HG03378 (cell line): ENCODE data around the gene CACNA1B.

Source experiments
- ATAC-seq: cut with Tn5 transposase; IDR thresholded peaks from one replicate; pipeline ENCODE4 v1.9.1; 2021; ENCODE audit warnings: mild to moderate bottlenecking, moderate library complexity; ENCODE audit not compliant: unreplicated experiment

The CACNA1B gene

GRCh38 chr9:138049779-138050471, 172.3 kb downstream of the CACNA1B start:
- no peak for ATAC-seq

- ATAC-seq: no peak
These were observed 173.1 kb downstream of the CACNA1B start for GRCh38 chr9:138050472-138051330.

GRCh38 chr9:138051586-138052321, 174.2 kb downstream of the CACNA1B start:
- ATAC-seq: no peak

- ATAC-seq: no peak
These were observed 174.7 kb downstream of the CACNA1B start for GRCh38 chr9:138052322-138052615.

- no peak for ATAC-seq
These were observed 175.2 kb downstream of the CACNA1B start for GRCh38 chr9:138052635-138053320.

- ATAC-seq: no peak
These were observed 175.8 kb downstream of the CACNA1B start for GRCh38 chr9:138053321-138053868.

GRCh38 chr9:138053996-138054752, 176.6 kb downstream of the CACNA1B start:
- no peak for ATAC-seq

GRCh38 chr9:138057726-138058125, 180.1 kb downstream of the CACNA1B start:
- no peak for ATAC-seq

GRCh38 chr9:138058181-138058580, 180.6 kb downstream of the CACNA1B start:
- no peak for ATAC-seq

GRCh38 chr9:138059196-138059595, 181.6 kb downstream of the CACNA1B start:
- no peak for ATAC-seq

- ATAC-seq: no peak
These were observed 182.8 kb downstream of the CACNA1B start for GRCh38 chr9:138060365-138060764.

- ATAC-seq: no peak
These were observed 183.3 kb downstream of the CACNA1B start for GRCh38 chr9:138060881-138061280.

GRCh38 chr9:138061631-138062030, 184.0 kb downstream of the CACNA1B start:
- no peak for ATAC-seq

GRCh38 chr9:138062196-138062595, 184.6 kb downstream of the CACNA1B start:
- ATAC-seq: no peak

GRCh38 chr9:138063033-138063432, 185.5 kb downstream of the CACNA1B start:
- ATAC-seq: no peak

- no peak for ATAC-seq
These were observed 186.2 kb downstream of the CACNA1B start for GRCh38 chr9:138063785-138064184.

- no peak for ATAC-seq
These were observed 187.0 kb downstream of the CACNA1B start for GRCh38 chr9:138064547-138064946.

GRCh38 chr9:138065287-138065686, 187.7 kb downstream of the CACNA1B start:
- ATAC-seq: no peak

GRCh38 chr9:138066049-138066448, 188.5 kb downstream of the CACNA1B start:
- no peak for ATAC-seq
